Stimulated activated CD8-positive, alpha-beta memory T cell treated with anti-CD3 and anti-CD28 coated beads, Interleukin-7, amount 100 ng/mL, for 1 hour (primary cell): ENCODE results near the gene CAPN10.

Source experiments
- DNase-seq, 2 donors: peaks; one replicate each; pipeline ENCODE4 v3.0.0-alpha.2; 2020; ENCODE audit warnings: low read depth in 2 of 2

The CAPN10 gene

GRCh38 chr2:240623531-240624010, 37.0 kb downstream of the CAPN10 start:
- no peak for DNase-seq

GRCh38 chr2:240624011-240624949, 37.7 kb downstream of the CAPN10 start:
- no peak for DNase-seq

GRCh38 chr2:240624950-240625621, 38.6 kb downstream of the CAPN10 start, which contains the start of gene GPR35:
GPR35 (plus strand) TSS chr2:240625480; CDS start chr2:240629953, 4,473 bp downstream.
- peak; percentile 23 to 42 for DNase-seq

GRCh38 chr2:240626531-240627300, 40.2 kb downstream of the CAPN10 start:
- DNase-seq = no peak

- no peak for DNase-seq
These were observed 41.4 kb downstream of the CAPN10 start for GRCh38 chr2:240627736-240628506.

GRCh38 chr2:240628507-240628807, 41.9 kb downstream of the CAPN10 start:
- no peak for DNase-seq

- DNase-seq = no peak
These were observed 42.5 kb downstream of the CAPN10 start for GRCh38 chr2:240628808-240629618.

- no peak for DNase-seq
These were observed 43.1 kb downstream of the CAPN10 start for GRCh38 chr2:240629619-240629967.

- DNase-seq = no peak
These were observed 43.6 kb downstream of the CAPN10 start for GRCh38 chr2:240629968-240630770.

- no peak for DNase-seq
These were observed 44.4 kb downstream of the CAPN10 start for GRCh38 chr2:240630771-240631547.

- no peak for DNase-seq
These were observed 45.2 kb downstream of the CAPN10 start for GRCh38 chr2:240631548-240632305.

- no peak for DNase-seq
These were observed 45.8 kb downstream of the CAPN10 start for GRCh38 chr2:240632306-240632721.

- no peak for DNase-seq
These were observed 48.8 kb downstream of the CAPN10 start for GRCh38 chr2:240635121-240635997.

- no peak for DNase-seq
These were observed 49.5 kb downstream of the CAPN10 start for GRCh38 chr2:240635998-240636547.

GRCh38 chr2:240636563-240637115, 50.1 kb downstream of the CAPN10 start:
- no peak for DNase-seq

- DNase-seq = no peak
These were observed 50.8 kb downstream of the CAPN10 start for GRCh38 chr2:240637116-240637900.
